GM19455 (cell line): ENCODE data around the gene SEMA3G.

Experiments used
- ATAC-seq: cut with Tn5 transposase; IDR thresholded peaks from one replicate; pipeline ENCODE4 v1.9.1; 2021; ENCODE audit not compliant: unreplicated experiment

SEMA3G gene

DNA sequence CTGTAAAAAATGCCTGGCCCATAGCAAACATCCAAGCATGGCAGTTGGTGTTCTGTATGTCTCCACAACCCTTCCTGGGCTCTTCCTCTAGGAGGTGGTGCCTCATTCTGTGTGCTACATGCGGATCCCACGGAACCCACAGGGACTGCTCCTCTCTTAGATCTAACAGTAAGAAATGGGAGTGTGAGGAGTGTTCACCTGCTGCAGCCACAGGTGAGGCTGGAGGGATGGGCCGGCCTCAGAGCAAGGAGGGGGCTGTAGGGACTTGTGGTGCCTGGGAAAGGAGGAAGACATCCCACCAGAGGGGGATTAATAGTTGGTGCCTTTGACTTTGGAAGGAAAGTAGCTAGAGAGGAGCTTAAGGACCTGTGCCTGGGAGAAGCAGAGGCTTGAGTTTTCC is 22.2 kb downstream of the SEMA3G start:
- ATAC-seq, result no peak

DNA sequence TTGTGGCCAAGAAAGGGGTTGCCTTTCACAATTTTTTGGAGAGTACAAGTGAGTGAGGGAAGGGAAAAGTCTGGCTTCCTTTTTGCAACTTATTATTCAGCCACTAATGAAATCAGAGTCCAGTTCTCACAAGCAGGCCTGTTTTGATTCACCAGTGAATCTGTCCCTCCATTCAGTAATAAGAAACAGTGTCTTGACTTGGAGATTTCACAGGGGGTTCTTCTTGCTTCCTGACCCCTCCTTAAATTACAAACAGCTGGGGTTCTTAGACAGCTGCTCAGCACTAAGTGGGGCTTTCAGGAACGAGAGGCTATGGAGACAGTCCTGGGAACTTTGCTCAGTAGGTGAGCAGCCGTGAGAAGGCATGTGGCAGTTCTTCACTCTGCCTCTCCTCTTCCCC is 24.5 kb downstream of the SEMA3G start:
- ATAC-seq, result no peak

DNA sequence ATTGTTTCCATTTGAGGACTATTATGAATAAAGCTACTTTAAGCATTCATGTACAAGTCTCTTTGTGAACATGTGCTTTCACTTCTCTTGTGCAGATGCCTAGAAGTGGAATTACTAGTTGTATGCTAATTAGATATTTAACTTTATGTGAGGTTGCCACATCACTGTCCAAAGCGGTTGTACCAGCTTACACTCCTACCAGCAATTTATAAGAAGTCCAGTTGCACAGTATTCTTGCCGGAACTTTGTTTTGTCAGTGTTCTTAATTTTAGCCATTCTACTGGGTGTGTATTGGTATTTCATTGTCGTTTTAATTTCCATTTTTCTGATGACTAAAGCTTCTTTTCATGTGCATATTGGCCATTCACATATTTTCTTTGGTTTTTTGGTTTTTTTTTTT is 29.1 kb downstream of the SEMA3G start:
- ATAC-seq, result no peak

DNA sequence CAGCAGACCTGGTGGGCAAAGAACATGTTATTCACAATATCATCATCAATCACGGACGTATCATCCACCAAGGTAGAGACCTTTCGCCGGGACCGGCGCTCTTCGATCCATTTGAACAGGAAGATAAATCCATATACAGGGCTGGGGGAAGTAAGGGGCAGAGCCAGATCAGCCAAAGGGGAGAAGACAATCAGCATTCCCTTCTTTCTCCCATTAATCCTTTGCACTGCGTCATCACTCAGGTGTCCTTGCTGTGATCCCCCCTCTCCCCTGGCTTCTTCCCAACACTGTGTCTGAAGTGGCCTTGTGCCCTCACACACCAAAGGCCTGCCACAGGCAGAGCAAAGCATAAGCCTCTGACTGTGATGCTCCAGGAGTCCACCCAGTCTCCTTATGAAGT is 36.4 kb downstream of the SEMA3G start:
- no peak for ATAC-seq

DNA sequence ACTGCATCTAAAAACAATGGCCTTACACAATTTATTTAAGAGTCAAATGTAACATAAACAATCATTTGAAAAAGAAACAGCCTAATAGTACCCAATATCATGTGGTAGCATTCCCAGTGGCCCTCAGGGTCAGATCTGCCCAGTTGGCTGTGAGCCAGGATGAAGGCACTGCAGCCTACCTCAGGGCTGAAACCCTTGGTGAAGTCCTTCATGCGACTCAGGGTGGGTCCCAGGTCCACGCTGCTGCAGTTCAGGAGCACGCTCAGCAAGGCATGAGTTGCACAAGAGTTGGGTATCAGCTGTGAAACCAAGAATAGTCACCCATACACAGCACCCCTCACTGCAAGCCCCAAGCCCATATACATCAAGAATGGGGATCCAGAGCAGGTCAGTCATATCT is 37.1 kb downstream of the SEMA3G start:
- ATAC-seq, result no peak

DNA sequence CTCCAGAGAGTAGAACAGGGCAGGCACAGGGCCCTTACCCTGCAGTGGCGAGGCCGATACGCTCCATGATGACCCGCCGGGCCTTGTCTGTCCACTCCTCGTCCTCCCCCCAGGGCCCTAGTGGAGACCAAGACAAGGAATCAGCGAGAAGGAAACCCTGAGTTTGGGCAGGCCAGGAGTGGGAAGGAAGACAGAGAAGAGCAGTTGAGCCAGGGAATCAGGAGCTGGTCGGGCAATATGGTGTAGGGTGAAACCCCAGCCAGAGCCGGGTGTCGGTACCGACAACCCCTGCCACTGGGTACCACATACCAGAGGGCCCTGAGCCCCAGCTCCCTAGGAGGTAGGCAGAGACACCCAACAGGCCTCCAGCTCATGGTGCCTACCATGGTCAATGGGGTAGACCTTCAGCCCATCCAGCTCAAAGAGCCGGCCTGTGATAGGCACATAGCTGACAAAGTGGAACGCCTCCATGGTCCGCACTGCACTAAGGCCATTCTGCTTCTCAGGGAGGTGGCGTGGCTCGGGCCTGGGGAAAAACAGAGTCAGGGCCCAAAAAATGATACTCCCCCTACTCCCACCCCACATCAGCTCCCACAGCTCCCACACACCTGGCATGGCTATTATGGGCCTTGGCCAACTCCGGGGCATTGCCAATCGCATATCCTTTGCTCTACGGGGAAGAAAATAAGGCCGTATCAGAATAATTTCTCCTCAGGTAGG is 38.0 kb downstream of the SEMA3G start:
- ATAC-seq, result no peak

DNA sequence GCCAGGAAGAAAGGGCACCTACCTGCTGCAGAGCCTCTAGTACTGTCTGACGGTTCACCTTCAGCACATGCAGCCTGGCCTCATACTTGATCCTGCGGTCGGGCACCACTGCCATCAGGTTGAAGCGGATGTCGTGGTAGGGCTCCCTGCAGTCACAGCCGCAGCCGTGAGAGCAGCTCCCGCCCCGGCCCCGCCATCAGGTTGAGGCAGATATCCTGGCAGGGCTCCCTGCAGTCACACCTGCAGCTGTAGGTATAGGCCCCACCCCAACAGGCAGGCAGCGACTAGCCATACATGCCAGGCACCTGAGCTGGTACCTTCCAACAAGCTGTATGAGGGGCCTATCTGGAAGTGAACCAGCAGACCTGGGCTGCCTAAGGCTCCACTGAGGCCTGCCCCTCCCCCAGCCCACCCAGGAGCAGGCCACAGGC is 38.7 kb downstream of the SEMA3G start:
- ATAC-seq, result no peak

DNA sequence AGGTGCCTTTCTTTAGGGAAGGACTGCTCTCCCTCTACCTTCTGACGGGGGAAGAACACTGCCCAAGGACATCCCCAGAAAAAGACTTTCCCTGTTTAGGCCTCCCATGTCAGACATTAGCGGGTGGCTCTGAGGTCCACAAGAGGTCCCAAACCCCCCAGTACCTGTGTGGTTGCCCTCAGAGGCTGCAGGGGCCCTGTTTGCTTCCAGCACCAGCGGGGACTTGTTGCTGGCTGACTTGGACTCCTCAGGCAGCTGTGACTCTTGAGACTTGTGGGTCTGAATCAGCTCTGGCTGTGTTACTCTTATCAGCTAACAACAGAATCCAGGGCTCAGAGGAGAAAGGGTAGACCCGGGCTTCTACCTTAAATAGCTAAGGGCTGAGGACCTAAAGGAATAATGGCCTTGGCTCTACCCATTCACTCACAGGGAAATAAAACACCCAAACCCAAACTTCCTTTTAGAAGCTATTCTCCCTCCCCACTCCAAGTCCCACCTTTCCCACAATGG is 39.2 kb downstream of the SEMA3G start:
- no peak for ATAC-seq

DNA sequence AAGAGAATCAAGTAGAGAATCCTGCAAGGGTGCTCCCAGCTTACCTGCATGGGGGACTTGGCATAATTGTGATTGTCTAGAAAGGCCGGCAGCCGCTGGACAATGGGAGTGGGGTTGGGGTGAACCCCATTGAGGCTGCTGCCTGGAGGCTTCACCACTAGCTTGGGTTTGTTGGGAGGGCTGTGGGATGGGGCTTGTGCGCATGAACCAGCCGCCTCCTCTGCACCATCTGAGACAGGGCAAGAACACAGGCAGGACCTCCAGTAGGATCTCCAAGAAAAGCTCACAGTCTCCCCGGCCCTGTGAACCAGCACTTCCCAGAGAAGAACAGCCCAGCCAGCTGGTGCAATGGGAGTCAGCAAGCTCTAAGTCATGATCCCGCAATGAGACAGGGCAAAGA is 39.8 kb downstream of the SEMA3G start:
- no peak for ATAC-seq

DNA sequence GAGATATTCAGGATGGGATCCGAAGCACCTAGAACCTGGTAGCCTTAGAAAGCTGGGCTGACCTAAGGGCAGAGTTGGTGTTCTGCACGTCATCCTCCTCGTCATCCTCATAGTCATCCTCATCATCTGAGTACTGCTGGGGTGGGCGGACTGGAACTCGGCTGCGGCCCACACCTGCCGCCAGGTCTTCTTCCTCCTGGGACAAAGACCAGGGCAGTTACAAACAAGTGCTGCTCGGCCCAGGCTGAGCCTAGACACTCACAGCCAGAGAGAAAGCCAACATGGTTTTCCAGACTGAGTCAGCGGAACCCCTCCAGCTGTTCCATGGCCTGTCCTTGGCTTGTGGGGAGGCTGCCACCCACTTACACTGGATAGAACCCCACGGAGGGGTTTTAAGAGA is 40.5 kb downstream of the SEMA3G start:
- ATAC-seq, result no peak

DNA sequence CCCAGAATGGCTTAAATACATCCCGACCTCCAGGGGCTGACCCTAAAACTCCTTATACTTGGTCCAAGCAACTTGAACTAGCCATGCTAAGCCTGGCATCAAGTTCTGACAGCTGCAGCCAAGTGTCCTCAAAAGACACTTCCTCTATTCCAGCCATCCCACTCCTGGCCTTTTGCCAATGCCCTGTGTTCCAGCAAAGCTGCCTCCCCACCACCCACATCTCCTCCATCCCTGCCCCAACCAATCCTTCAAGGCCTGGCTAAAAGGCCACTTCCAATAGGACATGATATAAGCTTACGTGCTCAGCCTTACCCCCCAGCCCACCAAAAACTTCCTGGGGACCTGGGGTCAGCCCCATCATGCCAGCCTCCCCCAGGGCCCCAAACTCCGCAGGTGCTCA is 40.9 kb downstream of the SEMA3G start:
- no peak for ATAC-seq

DNA sequence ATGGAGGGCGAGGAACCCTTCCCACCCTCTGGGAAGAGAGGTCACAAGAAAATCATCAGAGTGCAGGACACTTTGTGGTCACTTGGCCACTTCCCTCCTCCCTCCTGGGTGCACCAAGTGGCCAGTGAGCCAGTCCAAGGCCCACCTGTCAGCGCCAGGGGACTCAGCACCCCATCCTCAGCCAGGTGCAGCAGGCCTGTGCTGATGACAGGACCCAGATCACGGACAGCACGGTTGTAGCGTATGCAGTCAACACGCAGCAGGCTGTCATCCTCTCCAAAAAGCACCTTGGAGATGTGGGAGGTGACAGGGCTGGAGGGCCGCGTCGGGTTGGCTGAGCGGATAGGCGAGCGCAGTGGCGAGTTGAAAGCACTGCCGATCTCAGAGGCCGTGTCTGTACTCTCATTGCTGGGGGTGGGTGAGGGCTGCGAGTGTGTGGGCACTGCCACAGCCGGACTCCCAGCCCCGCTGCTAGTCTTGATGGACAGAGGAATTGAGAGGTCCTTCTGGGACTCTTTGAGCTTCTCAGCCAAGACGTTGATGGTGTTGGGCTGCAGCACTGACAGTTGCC is 41.5 kb downstream of the SEMA3G start:
- ATAC-seq, result no peak

DNA sequence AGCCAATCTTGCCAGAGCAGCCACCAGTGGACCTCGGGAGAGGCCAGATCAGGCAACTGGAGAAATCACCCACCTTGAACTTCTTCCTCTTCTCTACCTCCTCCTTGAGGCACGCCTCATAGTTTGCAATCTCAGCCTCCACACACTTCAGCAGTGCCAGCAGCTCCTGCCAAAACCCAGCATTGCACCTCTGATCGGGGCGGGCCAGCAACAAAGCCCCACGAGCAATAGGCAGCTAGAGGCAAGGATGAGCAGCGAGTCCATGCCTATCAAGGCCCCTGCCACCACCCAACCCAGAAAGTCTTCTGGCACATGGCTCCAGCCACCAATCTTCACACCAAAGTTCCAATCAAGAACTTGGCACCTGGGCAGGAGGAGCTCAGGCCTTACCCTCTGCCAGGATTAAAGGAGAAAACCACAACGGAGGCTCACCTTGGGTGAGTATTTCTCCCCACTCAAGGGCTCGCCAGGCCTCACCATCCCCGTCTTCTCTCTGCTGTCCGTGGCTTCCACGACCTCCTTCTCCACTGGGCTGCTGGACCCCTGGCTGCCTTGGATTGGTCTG is 42.1 kb downstream of the SEMA3G start:
- ATAC-seq, result no peak

DNA sequence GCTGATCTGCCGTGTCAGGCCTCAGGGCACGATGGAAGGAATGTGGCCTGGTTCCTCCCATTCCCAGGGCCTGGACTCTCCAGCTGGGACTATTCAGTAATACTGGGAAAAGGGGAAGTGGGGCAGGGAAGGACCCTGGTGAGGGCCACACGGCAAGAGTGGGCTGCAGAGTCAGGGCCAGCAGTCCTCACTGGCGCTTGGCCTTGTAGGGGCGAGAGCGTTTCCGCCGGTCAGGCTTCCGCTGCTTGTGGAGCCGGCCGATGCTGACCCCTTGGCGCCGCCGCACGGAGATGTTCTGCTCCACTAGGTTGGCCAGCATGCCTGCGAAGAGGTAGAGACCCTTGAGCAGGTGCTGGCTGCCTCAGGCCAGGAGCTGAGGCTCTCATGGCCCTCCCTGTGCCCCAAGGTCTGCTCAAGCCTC is 42.8 kb downstream of the SEMA3G start:
- ATAC-seq, result no peak

DNA sequence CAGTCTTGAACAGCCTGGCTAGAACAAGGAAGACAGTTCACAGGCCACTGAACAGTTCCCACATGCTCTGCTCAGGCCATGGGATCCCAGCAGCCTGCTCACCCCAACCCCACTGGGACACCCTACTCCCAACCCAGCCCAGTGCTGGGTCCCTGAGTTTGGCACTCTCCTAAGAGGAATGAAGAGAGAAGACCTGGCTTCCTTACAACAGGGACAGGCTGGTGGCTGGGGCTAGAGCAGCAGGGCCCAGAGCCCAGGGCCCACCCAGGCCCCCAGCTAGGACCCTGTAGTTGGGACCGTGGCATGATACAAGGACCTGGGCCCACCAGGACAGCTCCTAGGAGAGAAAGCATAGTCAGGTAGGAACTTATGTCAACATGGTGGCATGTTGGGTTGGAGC is 43.4 kb downstream of the SEMA3G start:
- no peak for ATAC-seq

DNA sequence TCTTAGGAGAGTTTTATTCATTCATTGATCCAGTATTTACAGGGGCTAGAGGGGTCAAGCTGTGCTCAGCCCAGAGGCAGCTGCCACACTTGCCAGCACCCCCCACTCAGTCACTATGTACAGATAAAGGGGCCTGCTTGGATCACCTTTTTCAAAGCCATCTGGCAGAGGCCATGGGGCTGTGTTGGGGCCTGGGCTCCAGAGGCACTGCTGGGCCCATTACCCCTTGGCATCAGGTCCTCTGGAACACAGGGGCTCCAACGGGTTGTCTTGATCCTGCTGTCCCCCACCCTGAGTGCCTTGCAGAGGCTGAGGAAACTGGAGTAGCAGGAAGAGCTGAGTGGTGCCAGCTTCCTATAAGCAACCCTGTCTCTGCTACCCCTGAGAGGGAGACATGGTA is 43.9 kb downstream of the SEMA3G start:
- ATAC-seq, result no peak

DNA sequence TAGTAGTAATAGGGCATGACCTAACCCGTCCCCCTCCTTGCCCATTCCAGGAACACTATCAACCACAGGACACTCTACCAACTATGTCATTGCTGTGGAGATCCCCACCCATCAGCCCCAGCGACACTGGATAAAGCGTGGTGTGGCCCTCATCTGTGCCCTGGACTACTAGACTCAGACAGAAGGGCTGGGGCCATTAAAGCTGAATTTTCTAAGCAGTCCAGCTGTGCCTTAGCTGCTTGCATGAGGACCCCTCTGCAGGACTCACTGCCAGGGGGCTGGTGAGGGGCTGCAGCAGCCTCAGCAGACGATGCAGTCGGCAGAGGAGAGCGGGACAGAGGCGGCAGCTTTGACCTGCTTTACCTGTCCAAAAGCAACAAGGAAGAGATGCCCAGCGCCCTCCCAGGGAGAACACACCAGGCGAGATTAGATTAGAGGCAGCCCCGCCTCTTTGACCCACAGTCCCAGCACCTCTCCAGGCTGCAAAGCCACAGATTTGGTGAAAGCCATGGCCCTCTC is 44.6 kb downstream of the SEMA3G start:
- no peak for ATAC-seq

DNA sequence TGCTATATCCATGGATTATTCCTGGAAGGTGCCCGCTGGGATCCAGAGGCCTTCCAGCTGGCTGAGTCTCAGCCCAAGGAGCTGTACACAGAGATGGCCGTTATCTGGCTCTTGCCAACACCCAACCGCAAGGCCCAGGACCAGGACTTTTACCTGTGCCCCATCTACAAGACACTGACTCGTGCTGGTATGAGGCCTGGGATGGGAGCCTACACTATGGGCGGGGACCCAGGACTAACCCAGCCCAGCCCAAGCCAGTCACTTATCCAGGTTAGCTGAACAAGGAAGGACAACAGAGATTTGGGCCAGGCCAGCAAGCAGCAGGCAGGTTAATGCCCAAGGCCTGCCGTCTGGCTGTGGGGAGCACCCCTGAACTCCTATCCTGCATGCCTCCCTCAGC is 45.3 kb downstream of the SEMA3G start:
- ATAC-seq, result no peak

DNA sequence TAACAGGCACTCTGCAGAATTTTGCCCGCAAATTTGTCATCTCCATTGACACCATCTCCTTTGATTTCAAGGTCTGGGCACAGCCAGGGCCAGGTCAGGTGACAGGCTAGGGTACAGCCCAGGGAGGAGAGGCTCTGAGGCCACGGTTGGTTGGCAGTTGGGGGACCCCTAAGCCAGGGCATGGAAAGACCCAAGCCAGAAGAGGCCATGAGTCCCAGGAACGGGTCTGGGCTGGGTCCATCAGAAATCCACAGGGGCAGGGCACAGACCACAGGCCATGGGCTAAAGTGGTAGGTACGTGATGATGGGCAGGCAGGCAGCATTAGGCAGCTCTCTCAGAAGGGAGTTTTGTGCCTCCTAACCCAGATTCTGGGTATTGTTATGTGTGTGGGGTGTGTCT is 45.8 kb downstream of the SEMA3G start:
- no peak for ATAC-seq

DNA sequence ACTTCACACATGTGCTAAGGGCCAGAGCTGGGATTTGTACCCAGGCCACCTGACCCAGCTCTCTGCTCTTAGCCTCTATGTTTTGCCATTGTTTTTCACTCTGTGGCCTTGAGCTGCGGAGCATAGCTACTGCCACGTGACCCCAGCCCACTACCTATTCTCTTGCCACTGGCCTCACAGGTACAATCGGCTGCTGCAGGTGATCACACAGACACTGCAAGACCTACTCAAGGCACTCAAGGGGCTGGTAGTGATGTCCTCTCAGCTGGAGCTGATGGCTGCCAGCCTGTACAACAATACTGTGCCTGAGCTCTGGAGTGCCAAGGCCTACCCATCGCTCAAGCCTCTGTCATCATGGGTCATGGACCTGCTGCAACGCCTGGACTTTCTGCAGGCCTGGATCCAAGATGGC is 46.2 kb downstream of the SEMA3G start:
- no peak for ATAC-seq

DNA sequence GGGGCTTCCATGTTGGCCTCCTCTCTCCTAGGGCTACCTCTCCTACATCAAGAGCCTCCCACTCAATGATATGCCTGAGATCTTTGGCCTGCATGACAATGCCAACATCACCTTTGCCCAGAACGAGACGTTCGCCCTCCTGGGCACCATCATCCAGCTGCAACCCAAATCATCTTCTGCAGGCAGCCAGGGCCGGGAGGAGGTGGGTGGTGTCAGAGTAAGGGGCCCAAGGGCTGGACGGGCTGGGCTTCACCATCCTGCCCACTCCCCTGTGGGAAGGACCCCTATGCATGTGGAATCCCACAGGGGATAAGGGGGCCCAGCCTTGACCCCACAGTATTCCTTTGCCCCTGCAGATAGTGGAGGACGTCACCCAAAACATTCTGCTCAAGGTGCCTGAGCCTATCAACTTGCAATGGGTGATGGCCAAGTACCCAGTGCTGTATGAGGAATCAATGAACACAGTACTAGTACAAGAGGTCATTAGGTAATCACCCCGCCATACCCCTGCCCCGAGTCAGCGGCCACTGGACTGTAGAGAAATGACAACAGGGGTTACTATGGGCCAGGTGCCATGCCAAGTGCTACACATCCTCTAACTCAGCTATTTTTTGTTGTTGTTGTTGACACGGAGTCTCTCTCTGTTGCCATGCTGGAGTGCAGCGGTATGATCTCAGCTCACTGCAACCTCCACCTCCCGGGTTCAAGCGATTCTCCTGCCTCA is 47.1 kb downstream of the SEMA3G start:
- no peak for ATAC-seq
